Liver (tissue), 3 donors: ENCODE data around the gene MEIS1.

Experiments
- ATF3 ChIP-seq: IDR thresholded peaks from 2 replicates; pipeline ENCODE4 v1.6.1; 2016; ENCODE audit warnings: antibody characterized with exemption
- CTCF ChIP-seq: fragments of 150-350 bp; IDR thresholded peaks from 2 replicates; pipeline ENCODE4 v1.5.1; 2017; ENCODE audit warnings: improper control_type of control experiment, low read depth, low read length; ENCODE audit not compliant: missing input control
- EGR1 ChIP-seq, 2 donors: IDR thresholded peaks; 2 replicates each; pipeline ENCODE4 v1.6.1; 2016 to 2018; ENCODE audit warnings: antibody characterized with exemption in 2 of 2, low read depth in 2 of 2
- FOXA1 ChIP-seq: IDR thresholded peaks from 2 replicates; pipeline ENCODE4 v1.6.1; 2016; ENCODE audit warnings: antibody characterized with exemption
- GABPA ChIP-seq, 2 donors: IDR thresholded peaks in 1 of 2; conservative IDR thresholded peaks in 1 of 2; 2 replicates each; pipeline ENCODE4 v1.6.1; 2016; ENCODE audit warnings: antibody characterized with exemption in 2 of 2, mild to moderate bottlenecking in 1 of 2, moderate library complexity in 1 of 2
- JUND ChIP-seq, 2 donors: IDR thresholded peaks; 2 replicates each; pipeline ENCODE4 v1.6.1; 2016; ENCODE audit warnings: antibody characterized with exemption in 2 of 2
- RAD21 ChIP-seq, 2 donors: IDR thresholded peaks; 2 replicates each; pipeline ENCODE4 v1.6.1; 2016; ENCODE audit warnings: antibody characterized with exemption in 2 of 2, mild to moderate bottlenecking in 2 of 2
- SP1 ChIP-seq: IDR thresholded peaks from 2 replicates; pipeline ENCODE4 v1.6.1; 2018; ENCODE audit warnings: antibody characterized with exemption, mild to moderate bottlenecking
- TAF1 ChIP-seq: conservative IDR thresholded peaks from 2 replicates; pipeline ENCODE4 v1.6.1; 2016; ENCODE audit warnings: antibody characterized with exemption, mild to moderate bottlenecking
- YY1 ChIP-seq: IDR thresholded peaks from 2 replicates; pipeline ENCODE4 v1.6.1; 2016; ENCODE audit warnings: antibody characterized with exemption, mild to moderate bottlenecking
- TF ChIP-seq, protein P1 (sequence below): IDR thresholded peaks from 2 replicates; pipeline ENCODE4 v1.6.1; 2016; ENCODE audit warnings: antibody characterized with exemption
- TF ChIP-seq, protein P2 (sequence below): IDR thresholded peaks from 2 replicates; pipeline ENCODE4 v1.6.1; 2016; ENCODE audit warnings: antibody characterized with exemption, mild to moderate bottlenecking
- TF ChIP-seq, protein P3 (sequence below): IDR thresholded peaks from 2 replicates; pipeline ENCODE4 v1.6.1; 2016; ENCODE audit warnings: antibody characterized with exemption
- donor health status: healthy.
- donor health status: healthy.

- no peak for TF ChIP-seq CTCF
- no peak for TF ChIP-seq EGR1 (IDR thresholded peaks at IDR 0.05; ENCODE audit: low read depth in 2 of 2)
- no peak for TF ChIP-seq SP1
- TF ChIP-seq, protein P1, sequence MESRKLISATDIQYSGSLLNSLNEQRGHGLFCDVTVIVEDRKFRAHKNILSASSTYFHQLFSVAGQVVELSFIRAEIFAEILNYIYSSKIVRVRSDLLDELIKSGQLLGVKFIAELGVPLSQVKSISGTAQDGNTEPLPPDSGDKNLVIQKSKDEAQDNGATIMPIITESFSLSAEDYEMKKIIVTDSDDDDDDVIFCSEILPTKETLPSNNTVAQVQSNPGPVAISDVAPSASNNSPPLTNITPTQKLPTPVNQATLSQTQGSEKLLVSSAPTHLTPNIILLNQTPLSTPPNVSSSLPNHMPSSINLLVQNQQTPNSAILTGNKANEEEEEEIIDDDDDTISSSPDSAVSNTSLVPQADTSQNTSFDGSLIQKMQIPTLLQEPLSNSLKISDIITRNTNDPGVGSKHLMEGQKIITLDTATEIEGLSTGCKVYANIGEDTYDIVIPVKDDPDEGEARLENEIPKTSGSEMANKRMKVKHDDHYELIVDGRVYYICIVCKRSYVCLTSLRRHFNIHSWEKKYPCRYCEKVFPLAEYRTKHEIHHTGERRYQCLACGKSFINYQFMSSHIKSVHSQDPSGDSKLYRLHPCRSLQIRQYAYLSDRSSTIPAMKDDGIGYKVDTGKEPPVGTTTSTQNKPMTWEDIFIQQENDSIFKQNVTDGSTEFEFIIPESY: no peak
- TF ChIP-seq JUND (IDR thresholded peaks at IDR 0.05): no peak
- TF ChIP-seq, protein P2, sequence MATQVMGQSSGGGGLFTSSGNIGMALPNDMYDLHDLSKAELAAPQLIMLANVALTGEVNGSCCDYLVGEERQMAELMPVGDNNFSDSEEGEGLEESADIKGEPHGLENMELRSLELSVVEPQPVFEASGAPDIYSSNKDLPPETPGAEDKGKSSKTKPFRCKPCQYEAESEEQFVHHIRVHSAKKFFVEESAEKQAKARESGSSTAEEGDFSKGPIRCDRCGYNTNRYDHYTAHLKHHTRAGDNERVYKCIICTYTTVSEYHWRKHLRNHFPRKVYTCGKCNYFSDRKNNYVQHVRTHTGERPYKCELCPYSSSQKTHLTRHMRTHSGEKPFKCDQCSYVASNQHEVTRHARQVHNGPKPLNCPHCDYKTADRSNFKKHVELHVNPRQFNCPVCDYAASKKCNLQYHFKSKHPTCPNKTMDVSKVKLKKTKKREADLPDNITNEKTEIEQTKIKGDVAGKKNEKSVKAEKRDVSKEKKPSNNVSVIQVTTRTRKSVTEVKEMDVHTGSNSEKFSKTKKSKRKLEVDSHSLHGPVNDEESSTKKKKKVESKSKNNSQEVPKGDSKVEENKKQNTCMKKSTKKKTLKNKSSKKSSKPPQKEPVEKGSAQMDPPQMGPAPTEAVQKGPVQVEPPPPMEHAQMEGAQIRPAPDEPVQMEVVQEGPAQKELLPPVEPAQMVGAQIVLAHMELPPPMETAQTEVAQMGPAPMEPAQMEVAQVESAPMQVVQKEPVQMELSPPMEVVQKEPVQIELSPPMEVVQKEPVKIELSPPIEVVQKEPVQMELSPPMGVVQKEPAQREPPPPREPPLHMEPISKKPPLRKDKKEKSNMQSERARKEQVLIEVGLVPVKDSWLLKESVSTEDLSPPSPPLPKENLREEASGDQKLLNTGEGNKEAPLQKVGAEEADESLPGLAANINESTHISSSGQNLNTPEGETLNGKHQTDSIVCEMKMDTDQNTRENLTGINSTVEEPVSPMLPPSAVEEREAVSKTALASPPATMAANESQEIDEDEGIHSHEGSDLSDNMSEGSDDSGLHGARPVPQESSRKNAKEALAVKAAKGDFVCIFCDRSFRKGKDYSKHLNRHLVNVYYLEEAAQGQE: no peak
- no peak for TF ChIP-seq FOXA1
- TF ChIP-seq, protein P3, sequence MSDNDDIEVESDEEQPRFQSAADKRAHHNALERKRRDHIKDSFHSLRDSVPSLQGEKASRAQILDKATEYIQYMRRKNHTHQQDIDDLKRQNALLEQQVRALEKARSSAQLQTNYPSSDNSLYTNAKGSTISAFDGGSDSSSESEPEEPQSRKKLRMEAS: no peak
- TF ChIP-seq ATF3: no peak
- TF ChIP-seq GABPA (IDR thresholded peaks at IDR 0.05 in 1 of 2, conservative IDR thresholded peaks at IDR 0.05 in 1 of 2): no peak
- no peak for TF ChIP-seq RAD21 (IDR thresholded peaks at IDR 0.05)
- no peak for TF ChIP-seq YY1
- no peak for TF ChIP-seq TAF1
These were observed 63.5 kb downstream of the MEIS1 start for GRCh38 chr2:66498289-66498975.
